Left lung (tissue), 10 donors: Measurements from ENCODE around the gene POPDC3. TPM values are rescaled to one million over a fixed set of nuclear protein-coding genes. Genes with fewer than 3 reads are reported as not detected.

Source experiments
- ATAC-seq: fragments of 200-7000 bp; cut with Tn5 transposase; one replicate; pipeline ENCODE4 v1.9.1; 2020; ENCODE audit warnings: moderate library complexity
- DNase-seq, 4 donors: peaks; one replicate each; pipeline ENCODE4 v3.0.0-alpha.2; 2013 to 2020
- H3K27ac ChIP-seq, 2 donors: fragments of 200-600 bp; sonication (generic) in 1 of 2; one replicate each; pipeline versions ENCODE4 v1.5.0 to v1.8.0; 2020 to 2021
- H3K27me3 ChIP-seq, 2 donors: fragments of 200-600 bp; sonication (generic) in 1 of 2; one replicate each; pipeline versions ENCODE4 v1.5.0 to v1.8.0; 2020 to 2021
- H3K36me3 ChIP-seq, 2 donors: fragments of 200-600 bp; sonication (generic) in 1 of 2; one replicate each; pipeline versions ENCODE4 v1.5.0 to v1.8.0; 2020 to 2021
- H3K4me1 ChIP-seq, 2 donors: fragments of 200-600 bp; one replicate each; pipeline ENCODE4 v1.8.0; 2021
- H3K4me3 ChIP-seq, 2 donors: fragments of 200-600 bp; sonication (generic) in 1 of 2; one replicate each; pipeline versions ENCODE4 v1.5.0 to v1.8.0; 2020 to 2021; ENCODE audit warnings: mild to moderate bottlenecking in 1 of 2
- H3K9me3 ChIP-seq, 2 donors: fragments of 200-600 bp; sonication (generic) in 1 of 2; one replicate each; pipeline versions ENCODE4 v1.5.0 to v1.8.0; 2020 to 2021
- intact Hi-C, 2 donors: fragments of 100-400 bp; cut with DNase I; formaldehyde crosslinking; loops; one replicate each; pipeline versions ENCODE4 v1.11.2 to v1.14.2; 2022
- polyA plus RNA-seq, 6 donors: library from polyadenylated mRNA; unstranded; fragments of 120-200 nt; gene quantifications; one replicate each; pipeline ENCODE4 v1.2.1, GENCODE V29; 2013; ENCODE audit not compliant: insufficient read length in 6 of 6
- total RNA-seq, 2 donors: library from RNA; stranded (reverse); fragmentation: NEBNext Ultra II Directional; extraction: Animal tissue kit (Norgen Biotek cat#: 25700); gene quantifications; one replicate each; pipeline ENCODE4 v1.2.1, GENCODE V29; 2021
- TF ChIP-seq, protein P1 (sequence below), 2 donors: fragments of 200-600 bp; sonication (generic) in 1 of 2; IDR thresholded peaks; one replicate each; pipeline versions ENCODE4 v1.5.0 to v1.8.0; 2021; ENCODE audit warnings: antibody characterized with exemption in 2 of 2
- donor health status: DM: no; HTN: yes; CAD: no.
- donor health status: DM: no; HTN: no; CAD: no.

POPDC3 gene
- total and polyA plus RNA-seq, 8 donors, result 0.41 to 1.1 (median 0.90) TPM

DNA sequence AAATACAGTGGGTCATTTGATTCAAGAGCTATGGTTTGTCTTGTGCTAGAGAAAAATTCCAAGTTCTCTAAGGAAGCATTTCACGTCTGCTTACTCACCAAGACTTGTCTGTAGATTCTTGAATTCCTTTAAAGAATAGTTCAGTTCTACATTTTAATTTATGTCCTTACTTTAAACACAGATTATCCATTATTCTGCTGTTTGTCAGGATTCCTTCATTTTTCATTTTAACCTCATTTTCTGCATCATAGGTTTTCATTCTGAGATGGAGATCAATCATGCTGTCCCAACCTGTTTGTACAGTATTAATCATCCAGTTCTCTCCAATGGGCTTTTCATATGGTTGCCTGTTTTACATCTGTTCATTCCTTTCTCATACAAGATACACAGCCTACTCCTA is 24.5 kb upstream of the POPDC3 start:
- DNase-seq, result no peak
- H3K4me3 ChIP-seq, result no peak overlapping the region
- no peaks in the 10 kb centered on the region for H3K27me3 ChIP-seq
- no peaks in the 10 kb centered on the region for H3K36me3 ChIP-seq
- no peaks in the 10 kb centered on the region for H3K9me3 ChIP-seq
- no peak for ATAC-seq
- intact Hi-C loops, result no loop called here
- H3K27ac ChIP-seq, result no peak overlapping the region
- no peaks in the 10 kb centered on the region for H3K4me1 ChIP-seq
- TF ChIP-seq, protein P1, sequence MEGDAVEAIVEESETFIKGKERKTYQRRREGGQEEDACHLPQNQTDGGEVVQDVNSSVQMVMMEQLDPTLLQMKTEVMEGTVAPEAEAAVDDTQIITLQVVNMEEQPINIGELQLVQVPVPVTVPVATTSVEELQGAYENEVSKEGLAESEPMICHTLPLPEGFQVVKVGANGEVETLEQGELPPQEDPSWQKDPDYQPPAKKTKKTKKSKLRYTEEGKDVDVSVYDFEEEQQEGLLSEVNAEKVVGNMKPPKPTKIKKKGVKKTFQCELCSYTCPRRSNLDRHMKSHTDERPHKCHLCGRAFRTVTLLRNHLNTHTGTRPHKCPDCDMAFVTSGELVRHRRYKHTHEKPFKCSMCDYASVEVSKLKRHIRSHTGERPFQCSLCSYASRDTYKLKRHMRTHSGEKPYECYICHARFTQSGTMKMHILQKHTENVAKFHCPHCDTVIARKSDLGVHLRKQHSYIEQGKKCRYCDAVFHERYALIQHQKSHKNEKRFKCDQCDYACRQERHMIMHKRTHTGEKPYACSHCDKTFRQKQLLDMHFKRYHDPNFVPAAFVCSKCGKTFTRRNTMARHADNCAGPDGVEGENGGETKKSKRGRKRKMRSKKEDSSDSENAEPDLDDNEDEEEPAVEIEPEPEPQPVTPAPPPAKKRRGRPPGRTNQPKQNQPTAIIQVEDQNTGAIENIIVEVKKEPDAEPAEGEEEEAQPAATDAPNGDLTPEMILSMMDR (IDR thresholded peaks at IDR 0.05), result no peak

DNA sequence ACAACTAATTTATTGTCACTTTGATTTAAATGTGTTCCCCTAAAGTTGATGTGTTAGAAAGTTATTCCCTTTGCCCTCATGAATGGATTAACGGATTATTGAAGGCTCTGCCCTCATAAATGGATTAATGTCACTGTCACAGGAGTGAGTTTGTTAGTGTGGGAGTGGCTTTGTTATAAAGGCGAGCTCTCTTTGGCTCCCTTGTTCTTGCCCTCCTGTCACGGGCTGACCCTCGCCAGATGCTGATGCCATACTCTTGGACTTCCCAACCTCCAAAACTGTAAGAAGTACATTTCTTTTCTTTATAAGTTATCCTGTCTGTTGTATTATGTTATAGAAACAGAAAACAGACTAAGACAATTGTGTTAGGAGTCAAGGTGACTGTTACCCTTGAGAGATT is 22.7 kb upstream of the POPDC3 start:
- no peaks in the 10 kb centered on the region for H3K27me3 ChIP-seq
- TF ChIP-seq, protein P1 (IDR thresholded peaks at IDR 0.05), result no peak
- H3K4me1 ChIP-seq, result no peaks in the 10 kb centered on the region
- no peak for DNase-seq
- intact Hi-C loops, result no loop called here
- peaks cover 0 to 4% of the 10 kb centered on the region in 2 donors for H3K9me3 ChIP-seq
- H3K4me3 ChIP-seq, result no peak overlapping the region
- H3K36me3 ChIP-seq, result no peaks in the 10 kb centered on the region
- no peak overlapping the region for H3K27ac ChIP-seq
- ATAC-seq, result no peak

DNA sequence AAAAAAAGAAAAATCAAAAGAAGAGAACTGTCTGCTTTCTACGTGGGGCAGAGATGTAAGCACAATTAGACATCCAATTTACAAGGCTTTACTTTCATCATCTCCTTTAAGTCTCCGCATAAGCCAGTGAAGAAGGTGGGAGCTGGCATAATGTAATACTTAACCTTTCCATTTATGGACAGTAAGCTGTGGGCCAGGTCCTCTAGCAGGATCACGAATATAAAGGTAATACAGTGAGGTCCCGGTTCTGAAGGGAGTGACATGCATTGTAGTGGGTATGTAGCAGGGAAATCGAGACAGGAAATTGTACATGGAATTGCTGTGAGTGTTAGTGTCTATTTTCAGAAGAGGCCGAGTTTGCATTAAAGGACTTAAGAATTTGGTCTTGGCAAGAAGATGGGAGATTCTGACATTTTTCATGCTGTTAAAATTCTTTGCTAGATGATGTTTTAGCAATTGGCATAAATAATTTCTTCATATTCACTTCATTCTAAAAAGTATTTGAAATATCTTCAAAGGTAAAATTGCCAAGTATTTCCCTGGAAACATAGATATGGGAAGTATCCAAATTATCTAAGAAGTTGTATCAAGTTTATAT is 20.4 kb upstream of the POPDC3 start:
- H3K9me3 ChIP-seq, result peaks cover 0 to 5% of the 10 kb centered on the region in 2 donors
- TF ChIP-seq, protein P1 (IDR thresholded peaks at IDR 0.05), result no peak
- H3K4me3 ChIP-seq, result no peak overlapping the region
- H3K27ac ChIP-seq, result no peak overlapping the region
- H3K36me3 ChIP-seq, result no peaks in the 10 kb centered on the region
- ATAC-seq (no peak), DNase-seq (no peak)
- intact Hi-C loops, result no loop called here
- no peaks in the 10 kb centered on the region for H3K4me1 ChIP-seq
- H3K27me3 ChIP-seq, result no peaks in the 10 kb centered on the region

DNA sequence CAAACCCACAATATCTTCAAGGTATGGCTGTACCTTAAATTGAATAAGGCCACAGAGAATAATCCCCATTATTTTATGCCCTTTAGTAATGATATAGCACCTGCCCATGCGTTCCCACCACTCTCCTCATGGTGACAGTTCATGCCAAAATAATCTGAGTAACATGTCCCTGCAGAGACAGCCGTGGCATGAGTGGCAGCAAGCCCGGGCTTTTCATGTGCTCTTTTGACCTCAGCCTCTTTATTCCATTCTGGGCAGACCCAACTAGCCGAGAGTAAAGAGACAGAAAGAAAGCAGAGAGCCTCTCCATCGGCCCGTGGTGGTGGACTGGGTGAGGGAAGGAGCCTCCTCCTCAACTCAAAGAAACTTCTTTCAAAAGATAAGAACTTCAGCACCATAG is 19.9 kb upstream of the POPDC3 start:
- intact Hi-C loops, result no loop called here
- ATAC-seq, result no peak
- H3K4me3 ChIP-seq, result no peak overlapping the region
- no peaks in the 10 kb centered on the region for H3K4me1 ChIP-seq
- peaks cover 0 to 5% of the 10 kb centered on the region in 2 donors for H3K9me3 ChIP-seq
- no peak overlapping the region for H3K27ac ChIP-seq
- DNase-seq, result no peak
- TF ChIP-seq, protein P1 (IDR thresholded peaks at IDR 0.05), result no peak
- no peaks in the 10 kb centered on the region for H3K36me3 ChIP-seq
- no peaks in the 10 kb centered on the region for H3K27me3 ChIP-seq

DNA sequence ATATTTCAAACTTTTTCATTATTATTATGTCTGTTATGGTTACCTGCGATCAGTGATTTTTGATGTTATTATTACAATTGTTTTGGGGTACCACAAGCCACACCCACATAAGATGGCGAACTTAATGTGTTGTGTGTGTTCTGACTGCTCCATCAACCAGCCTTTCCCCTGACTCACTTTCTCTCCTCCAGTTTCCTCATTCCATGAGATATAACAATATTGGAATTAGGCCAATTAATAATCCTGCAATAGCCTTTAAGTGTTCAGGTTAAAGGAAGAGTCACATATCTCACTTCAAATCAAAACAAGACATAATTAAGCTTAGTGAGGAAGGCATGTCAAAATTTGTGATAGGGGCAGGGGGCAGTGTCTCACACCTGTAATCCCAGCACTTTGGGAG is 16.3 kb upstream of the POPDC3 start:
- intact Hi-C loops, result no loop called here
- Histone ChIP-seq H3K27ac (no peak overlapping the region), H3K9me3 (peaks cover 0 to 5% of the 10 kb centered on the region in 2 donors), H3K27me3 (no peaks in the 10 kb centered on the region), H3K4me3 (no peak overlapping the region), H3K36me3 (no peaks in the 10 kb centered on the region), H3K4me1 (no peaks in the 10 kb centered on the region)
- ATAC-seq (no peak), DNase-seq (no peak)
- TF ChIP-seq, protein P1 (IDR thresholded peaks at IDR 0.05), result no peak
